NCI-H2196 treated with DMSO at 0.1 percent for 48 hours (cell line): ENCODE data around the gene FYB1.
"Not testable (repeated sequence)": the region's sequence is repeated elsewhere in the genome, so short reads cannot be mapped to it uniquely, and the experiment has no call there.

Experiments used
- DNase-seq: peaks from one replicate; lab custom pipeline; 2025; ENCODE audit not compliant: unreplicated experiment; lab: John Stamatoyannopoulos, UW

The FYB1 gene

DNA sequence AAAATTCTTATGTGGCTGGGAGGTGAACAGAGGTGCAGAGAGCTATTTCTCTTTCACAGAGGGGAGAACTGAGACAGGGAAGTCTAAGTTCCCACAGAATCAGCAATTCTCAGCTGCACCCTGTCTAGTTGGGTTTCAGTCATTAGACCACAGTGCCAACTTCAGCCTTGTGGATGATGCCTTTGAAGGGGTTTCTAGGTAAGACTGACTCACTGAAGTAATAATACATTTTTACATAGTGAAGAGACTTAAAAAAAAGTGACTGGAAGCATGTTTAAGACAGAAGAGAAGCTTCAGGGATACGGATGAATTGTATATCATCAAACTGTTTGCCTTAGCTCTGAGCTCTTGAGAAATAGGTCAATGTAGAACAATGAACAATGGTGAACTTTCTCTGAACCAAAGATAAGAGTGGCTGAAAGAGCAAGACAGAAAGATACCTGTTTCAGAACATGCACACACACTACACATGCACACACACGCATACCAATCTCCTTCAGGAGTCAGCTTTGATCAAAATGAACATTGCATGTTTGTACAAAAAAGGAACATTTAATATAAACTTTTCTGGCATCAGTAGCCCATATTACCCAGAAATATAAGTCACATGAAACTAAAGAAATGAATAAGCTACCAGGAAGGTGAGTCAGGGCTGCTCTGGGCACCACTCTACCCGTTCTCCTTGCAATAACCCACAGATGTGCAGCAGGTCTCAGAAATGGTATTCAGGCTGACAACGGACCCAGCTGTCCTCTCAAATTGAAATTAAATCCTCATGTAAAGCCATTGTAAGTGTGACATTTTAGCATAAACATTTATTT lies 12.6 kb upstream of the FYB1 start:
- no peak for DNase-seq

DNA sequence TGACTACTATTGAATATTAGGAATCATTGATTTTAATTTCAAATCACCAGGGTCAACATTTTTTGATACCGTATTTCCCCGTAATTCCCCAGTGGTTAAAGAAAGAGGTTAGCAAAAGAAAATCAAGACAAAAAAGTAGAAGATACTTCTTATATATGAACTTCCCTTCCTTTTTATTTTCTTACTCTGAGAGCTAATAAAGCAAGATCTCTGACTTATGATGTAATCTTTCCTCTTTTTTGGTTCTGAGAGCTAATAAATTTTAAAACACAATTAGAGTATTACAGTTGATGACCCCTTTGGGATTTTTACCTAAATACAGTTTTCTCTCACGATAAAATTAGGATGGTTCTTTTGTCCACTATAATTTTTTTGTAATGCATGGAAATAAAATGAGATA lies 9.2 kb upstream of the FYB1 start:
- DNase-seq: no peak

DNA sequence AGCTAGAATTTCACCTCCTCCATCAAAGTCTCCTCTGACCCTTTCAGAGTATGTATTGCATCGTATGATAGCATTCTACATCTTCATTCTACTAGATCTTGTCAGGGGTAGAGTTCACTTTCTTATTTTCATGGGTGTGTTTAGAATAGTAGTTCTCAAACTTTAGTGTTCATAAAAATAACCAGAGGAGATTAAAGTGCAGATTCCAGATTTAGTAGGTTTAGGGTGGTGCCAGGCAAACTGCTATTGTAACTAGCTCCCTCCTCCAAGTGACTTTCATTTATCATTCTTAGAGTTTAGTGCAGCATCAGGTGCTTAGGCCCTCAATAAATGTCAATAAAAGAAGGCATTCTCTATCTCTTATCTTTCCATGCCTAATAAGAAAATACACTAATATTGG lies 7.2 kb upstream of the FYB1 start:
- no peak for DNase-seq

DNA sequence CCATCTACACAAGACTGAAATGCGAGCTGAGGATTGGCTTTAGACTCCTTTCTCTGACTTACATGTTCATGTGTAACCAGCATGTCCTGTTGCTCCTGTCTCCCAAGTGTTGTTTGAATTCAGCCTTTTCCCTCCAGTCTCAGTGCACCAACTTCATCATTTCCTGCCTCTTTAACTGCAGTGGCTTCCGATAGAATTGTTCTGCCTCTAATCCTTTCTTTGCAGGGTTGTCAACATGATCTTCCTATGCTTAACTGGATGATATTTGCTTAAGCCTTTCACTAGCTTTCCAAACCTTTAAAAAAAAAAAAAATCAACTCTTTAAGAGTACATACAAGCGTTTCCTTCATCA lies 6.7 kb upstream of the FYB1 start:
- no peak for DNase-seq

DNA sequence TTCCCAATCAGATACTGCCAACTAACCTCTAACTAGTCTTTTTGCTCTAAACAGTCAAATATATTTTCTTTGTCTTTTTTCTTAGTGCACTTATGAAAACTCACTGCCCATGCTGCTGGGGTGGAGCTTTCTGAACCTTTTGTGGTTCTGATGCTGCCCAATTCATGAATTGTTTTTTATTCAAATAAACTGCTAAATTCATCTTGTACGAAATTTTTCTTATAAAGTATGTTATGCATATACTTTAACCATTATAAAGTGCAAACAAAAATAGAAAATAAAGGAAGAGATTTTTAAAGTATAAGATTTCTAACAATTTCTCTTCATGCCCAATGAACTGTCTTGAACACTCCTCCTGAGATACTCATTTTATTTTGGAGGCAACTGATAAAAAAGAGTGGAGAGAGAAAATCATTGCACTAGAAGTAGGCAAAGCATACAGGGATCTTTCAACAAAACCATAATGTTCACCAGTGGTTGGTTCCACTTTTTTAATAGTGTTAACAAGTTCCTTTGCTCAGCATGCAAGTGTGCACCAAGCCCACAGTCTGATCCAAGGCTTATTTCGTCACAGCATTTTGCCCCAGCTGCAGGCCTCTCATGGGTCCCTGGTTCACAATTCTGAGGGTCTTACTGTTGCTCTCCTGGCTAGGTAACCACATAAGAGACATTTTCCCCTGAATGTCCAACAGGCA lies 6.2 kb upstream of the FYB1 start:
- DNase-seq: no peak

DNA sequence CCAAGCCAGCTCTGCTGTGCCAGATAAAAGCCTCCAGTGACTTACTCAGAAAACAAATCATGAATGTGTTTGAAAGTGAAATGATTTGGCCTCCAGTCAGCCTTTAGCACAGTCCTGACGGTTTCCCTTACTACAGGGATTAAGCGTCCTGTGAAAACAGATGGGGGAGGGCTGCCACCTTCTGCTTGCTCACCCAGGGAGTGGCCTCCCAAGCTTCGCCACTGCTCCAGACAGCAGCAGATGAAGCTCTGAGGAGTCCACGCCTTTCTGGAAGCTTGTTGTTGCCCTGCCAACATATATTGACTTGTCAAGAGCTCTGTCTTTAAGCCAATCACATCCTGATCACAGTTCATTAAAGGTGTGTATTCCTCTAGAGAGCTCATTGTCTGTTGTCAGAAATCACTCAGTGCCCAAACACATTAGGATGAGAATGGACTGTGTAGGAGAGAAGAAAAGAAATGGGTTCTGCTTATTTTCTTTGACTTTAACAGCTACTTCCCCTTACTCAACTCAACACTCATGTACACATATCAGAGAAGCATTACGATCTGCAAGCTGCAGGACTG lies 4.9 kb upstream of the FYB1 start:
- no peak for DNase-seq

DNA sequence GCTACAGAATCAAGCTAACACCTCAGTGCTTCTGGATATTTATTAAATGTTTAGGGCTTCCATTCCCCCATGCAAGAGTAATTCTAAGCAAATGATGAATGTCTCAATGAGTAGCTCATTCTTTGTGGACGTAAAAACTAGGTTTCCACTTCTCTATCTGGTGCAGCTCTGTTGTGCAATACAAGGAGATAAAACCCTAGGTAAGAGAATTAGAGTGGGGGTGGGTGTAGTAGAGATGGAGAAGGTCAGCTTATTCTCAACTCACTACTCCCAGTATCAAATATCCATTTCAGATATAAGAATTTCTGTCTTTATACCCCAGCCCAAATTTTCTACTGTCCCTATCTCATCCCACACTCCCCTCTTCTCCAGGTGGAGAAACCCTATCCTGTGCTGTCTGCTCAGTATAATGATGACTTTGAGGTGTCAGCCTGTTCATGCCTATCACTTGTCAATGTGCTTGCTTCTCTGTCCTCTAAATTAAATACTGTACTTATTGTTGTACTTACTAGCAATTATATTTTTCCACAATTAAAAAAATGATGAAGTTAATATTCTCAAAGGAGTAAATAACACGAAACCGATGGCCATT lies 4.3 kb upstream of the FYB1 start:
- no peak for DNase-seq

DNA sequence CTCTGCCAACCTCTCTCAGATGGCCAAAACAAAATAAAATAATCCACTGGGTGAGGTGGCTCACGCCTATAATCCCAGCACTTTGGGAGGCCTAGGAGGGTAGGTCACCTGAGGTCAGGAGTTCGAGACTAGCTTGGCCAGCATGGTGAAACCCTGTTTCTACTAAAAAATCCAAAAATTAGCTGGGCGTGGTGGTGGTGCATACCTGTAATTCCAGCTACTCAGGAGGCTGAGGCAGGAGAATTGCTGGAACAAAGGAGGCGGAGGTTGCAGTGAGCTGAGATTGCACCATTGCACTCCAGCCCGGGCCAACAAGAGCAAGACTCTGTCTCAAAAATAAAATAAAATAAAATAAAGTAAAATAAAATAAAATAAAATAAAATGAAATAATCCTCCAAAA lies 2.3 kb upstream of the FYB1 start:
- DNase-seq: not testable (repeated sequence)

DNA sequence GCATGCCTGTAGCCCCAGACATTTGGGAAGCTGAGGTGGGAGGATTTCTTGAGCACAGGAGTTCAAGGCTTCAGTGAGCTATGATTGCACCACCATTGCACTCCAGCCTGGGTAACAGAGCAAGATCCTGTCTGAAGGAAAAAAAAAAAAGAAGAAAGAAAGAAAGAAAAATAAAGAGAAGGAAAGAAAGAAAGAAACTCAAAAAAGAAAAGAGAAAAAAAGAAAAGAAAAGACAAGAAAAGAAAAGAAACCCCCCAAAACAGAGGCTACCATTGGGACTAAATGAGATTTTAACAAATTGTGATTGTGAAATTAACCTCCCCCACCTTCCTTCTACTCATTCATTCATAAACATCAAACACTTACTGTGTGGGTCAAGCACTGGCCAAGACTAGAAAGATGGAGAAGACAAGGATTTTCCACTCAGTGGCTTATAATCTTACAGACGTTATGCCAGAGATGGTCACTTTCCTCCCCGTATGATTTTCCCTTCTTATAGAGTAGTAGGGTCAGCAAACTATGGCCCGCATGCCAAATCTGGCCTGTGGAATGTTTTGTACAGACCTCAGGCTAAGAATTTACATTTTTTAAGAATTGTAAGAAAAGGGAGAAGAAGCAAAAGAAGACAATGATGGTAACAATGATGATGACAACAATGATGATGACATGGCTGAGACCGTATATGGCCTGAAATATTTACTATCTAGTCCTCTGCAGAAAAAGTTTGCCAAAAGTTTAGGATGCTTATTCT lies 1.1 kb upstream of the FYB1 start:
- DNase-seq: no peak

DNA sequence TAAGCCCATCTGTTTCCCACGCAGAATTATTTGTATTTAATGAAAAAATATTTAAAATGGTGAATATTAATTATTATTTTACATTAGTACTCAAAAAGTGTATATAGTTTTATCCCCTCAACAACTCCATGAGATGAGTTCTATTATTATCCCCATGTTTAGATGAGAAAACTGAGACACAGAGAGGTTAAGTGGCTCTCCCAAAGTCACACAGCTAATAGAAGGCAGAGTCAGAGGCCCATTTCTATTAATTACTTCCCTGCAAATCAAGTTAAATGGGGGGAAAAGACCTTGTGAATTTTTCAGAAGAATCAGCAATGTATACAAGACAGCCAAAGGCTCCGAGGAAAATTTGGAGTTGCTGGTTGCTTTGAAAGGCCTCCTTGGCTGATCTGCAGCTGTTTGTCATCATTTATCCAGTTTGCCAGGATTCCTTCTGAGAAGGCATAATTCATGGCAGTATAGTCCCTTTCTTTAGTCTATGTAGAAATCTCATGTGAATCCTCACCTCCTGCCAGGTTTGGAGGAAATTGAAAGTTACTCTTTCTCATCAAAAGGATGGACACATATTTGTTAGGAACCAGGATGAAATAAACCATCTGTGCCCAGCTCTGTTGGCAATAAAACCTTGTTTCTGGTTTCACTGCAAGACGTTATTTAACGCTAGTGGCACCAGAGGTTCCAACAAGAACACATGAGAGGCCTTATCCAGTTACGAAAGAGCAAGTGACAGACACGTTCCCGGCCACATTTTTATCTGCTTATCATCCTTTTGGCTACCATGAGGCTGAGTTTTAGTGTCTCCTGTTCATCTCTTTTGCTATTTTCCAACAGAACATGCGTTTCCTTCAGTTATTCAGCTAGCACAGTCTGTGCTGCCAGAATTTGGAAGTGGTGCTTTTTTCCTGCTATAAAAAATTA lies 621 bp downstream of the FYB1 start:
- DNase-seq: no peak

DNA sequence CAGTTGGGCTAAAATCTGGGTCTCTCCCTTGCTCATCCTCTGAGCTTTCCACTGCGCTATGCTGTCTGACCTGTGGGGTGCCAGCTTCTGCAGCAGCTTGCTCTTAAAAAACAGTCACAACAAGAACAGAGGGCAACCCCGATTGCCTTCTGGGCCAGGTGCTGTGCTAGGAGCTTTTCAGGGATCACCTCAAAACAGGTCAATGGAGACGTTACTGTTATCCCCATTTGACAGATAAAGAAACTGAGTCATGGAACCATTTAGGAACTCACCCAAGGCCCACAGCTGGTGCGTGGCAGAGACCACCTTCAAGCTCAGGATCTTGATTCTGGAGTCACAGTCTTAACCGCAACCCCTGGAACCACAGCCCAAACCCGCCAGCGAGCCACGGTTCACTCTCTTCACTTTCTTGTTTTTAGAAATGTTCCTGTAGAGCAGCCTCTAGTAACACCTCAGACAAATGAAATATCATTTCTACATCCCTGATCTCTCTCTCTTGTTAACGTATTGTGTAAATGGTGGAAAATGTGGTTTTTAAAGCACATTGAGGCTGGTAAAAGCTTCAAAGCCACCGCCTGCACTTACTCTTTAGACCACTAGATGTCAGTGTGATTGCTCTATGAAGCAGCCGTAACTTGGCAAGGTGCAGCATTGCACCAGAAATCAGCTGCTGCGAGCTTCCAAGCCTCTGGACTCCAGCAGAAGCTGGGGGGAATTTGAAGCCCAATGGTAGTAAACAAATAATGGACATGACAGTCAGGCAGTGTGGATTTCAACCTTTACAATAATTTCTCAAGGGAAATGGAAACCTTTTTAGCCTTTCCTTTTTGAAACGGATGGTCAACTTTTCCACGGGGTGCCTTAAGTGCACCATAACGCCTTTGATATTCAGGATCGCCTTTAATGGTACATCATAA lies 1.7 kb downstream of the FYB1 start:
- DNase-seq: peak; percentile 57

DNA sequence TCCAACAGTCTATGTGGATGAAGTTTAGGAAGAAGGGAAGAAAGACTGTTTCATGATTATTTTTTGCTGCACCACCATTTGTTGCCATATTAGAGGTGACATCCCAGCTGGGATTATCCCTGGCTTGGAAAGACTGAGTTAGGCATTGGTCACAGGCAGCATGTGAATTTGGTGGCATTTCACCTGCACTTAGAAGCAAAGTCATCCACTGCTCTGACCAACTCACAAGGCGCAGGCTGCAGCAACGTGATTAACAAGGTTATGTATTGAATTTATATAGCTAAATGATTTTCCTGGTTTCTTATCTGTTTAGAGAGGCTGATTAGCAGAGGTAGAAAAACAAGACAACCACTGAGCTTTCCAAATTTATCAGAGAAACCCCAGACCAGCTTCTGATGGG lies 2.7 kb downstream of the FYB1 start:
- DNase-seq: no peak

DNA sequence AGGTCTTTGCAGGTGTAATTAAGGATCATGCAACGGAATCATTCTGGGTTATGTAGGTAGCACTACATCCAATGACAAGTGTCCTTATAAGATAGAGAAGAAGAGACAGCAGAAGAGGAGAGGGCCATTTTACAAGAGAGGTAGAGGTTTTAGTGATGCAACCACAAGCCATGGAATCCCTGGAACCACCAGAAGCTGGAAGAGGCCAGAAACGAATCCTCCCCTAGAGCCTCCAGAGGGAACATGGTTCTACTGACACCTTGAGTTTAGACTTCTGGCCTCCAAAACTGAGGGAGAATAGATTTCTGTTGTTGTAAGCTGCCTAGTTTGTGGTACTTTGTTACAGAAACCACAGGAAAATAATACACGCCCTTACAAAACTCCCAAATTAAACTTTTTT lies 3.5 kb downstream of the FYB1 start:
- DNase-seq: no peak

DNA sequence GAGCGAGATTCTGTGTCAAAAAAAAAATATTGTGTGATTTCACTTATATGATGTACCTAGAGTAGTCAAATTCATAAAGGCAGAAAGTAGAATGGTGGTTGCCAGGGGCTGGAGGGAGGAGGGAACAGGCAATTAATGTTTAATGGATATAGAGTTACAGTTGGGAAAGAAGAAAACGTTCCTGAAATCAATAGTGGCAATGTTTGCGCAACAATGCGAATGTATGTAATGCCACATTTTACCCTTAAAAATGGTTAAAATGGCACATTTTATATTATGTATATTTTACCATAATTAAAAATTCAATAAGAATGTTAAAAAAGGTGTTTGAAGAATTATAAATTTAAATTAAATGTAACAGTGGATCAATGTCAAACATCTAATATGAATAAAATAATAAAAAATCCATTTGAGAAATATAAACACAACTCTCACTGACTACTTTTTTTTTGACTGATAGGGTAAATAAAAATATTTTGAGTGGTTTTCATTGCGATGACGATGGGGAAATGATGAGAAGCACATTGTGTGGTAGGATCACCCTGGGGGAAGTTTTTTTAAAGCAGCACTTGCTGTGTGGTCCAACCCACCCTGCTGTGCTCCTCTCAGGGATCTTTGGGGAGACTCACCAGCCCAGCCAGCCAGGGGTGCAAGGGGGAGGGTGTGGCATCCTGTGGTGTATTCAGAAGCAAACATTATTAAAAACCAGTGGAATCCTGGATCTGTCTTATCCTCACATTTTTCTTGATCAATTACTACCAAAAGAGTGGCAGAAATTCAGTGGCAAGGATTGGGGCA lies 4.3 kb downstream of the FYB1 start:
- DNase-seq: no peak

DNA sequence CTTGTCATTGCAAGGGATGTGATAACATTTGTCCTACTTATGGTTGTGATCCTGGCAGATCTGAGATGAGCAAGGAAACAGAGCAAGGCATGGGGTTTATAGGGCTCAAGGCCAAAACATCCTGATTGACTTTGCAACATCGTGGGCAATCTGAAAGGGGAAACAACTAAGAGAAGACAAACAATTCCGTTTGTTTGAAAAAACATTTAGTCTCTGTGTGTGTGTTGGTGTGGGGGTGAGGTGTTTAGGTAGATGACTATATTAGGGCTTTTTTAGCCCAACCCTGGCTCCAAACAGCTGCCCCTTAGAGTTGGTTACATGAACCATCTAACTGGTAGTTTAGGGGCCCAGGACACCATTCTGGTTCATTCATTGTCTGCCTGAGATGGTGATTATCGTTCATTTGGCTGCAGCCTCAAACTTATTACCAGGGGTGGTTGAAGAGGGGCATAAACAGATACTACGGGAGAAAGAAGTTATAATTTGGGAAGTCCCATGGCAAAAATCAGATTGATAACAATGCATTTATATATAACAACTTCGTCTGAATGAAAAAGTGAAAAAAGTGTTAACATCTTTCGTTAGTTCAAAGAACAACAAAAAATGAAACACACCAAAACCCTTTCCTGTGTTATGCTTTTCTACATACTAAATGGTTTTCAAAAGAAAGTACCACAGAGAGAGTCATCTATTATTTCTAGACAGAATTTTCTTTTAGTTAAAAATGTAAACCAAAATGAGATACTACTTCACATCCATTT lies 5.7 kb downstream of the FYB1 start:
- DNase-seq: no peak

DNA sequence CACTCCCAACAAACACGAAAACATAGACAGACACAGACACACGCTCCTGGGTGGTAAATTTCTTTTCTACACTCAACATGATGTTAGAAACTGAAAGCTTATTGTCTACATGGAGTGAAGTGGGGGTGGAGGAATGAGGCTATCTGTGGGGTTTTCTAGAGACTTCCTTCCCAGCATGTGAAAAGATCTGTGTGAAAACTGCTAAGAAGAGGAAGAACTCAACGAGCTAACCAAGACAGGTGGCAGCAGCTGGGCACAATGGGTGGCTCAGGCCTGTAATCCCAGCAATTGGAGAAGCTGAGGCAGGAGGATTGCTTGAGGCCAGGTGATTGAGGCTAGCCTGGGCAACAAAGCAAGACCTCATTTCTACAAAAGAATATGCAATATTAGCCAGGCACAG lies 7.6 kb downstream of the FYB1 start:
- no peak for DNase-seq

DNA sequence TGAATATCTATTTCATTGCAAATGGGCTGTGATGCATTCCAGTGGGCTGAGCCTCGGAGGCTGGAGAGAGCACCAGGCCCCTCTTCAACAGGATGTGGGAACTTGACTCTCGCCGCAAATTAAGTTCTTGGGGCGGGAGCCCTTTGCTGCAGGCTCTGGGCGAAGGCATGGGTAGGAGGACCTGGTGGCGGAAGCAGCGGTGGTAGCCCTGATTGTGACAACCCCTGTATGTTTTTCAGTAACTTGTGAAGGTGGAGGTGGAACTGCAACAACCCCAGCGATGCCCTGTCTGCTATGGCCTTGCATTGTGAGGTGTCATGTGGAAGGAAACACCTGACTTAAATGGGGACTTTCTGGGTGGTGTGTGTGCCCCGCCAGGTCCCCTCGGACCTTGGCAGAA lies 9.4 kb downstream of the FYB1 start:
- no peak for DNase-seq

DNA sequence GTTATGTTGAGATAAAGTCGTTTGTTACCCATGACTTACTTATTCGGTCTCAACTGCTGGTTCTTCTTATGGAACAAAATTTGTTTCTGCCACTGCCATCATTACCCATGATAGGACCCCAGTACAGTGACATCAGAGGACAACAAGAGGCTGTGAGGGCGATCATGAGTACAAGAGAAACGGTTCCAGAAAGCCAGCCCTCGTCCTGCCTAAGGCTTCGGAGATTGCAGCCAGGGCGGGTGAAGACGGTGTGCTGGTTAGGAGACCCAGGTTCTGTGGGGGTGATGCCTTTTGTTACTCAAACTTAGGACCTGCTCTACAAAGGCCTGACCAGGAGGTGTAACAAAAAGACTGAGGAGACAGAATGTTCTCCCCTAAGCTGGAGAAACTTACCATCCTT lies 10.9 kb downstream of the FYB1 start:
- no peak for DNase-seq
